ENCODE measurements around the gene KCNT1. TPM values are rescaled to one million over a fixed set of nuclear protein-coding genes. Genes with fewer than 3 reads are reported as not detected.

Gene KCNT1
- total RNA-seq, 2 experiments from 2014 or later: not detected

DNA sequence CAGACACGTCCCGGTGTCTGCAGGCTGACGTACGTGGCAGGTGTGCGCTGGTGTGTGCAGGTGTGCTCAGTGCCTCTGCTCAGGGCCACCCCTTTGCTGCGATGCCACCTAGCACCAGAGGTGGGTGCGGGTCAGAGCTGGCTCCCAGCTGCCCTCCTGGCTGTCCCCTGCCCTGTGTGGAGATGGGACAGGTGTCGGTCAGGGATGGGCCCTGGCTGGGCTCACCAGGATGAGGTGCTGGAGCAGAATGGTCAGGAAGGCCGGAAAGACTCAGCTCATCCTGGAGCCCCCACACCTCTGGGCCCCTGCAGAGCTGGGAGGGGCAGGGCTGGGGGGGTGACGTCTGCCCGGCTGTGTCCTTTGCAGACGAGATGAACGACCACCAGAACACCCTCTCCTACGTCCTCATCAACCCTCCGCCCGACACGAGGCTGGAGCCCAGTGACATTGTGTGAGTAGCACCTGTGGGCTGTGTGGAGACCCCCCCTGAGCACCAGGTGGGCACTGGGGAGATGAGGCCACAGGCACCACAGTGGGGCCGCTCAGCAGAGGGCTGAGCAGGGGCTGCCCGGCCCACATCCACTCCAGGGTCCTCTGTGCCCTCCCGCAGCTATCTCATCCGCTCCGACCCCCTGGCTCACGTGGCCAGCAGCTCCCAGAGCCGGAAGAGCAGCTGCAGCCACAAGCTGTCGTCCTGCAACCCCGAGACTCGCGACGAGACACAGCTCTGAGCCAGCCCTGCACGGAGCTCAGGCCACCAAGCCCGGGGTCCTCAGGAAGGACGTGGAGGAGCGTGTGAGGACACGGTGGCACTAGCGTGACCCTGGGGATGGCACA is 89.7 kb downstream of the KCNT1 start:
- no peaks in the 10 kb centered on the region for H3K36me3 Mint-ChIP-seq (ENCODE audit: low read depth)
- ChIA-PET CTCF (no interaction called here), POLR2A (no interaction called here)

DNA sequence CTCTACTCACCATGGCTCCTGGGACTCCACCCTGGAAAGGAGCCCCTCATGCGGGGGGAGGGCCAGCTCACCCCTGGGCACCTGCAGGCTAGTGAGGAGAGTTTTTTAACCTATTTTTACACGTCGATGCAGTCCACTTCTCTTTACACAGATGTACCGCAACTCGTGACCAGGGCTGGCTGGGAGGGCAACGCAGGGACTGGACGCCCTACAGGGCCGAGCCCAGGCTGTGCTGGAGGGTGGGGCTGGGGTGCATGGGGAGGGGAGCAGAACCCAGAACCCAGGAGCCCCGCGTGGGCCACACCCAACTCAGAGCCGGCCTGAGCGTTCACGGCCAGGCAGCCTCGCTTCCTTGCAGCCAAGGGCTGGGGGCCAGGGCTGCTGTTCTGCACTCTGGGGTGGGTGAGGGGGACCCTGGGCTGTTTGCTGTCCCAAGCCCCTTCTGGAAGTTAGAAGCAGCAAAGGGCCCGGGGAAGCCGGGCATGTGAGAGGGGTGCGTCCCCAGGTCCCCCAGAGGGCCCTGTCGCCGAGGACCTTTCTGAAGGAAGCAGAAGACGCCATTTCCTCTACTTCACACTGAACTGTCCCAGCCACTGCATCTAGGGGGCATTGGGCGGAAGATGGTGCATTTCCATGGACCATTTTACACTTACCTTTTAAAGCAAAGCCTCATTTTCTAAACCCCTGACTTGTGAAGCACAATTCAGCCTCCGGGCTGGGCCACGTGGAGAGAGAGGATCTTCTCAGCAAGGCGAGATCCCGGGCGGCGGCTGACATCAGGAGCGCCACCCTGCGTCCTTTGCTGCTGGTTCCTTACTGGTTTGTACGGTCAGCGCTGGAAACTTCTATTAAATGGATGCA is 90.5 kb downstream of the KCNT1 start:
- CTCF ChIA-PET: no interaction called here
- no peaks in the 10 kb centered on the region for H3K9me3 Mint-ChIP-seq
- H3K27ac Mint-ChIP-seq: no peak overlapping the region
- no peak for DNase-seq
- POLR2A ChIA-PET: no interaction called here
- no peak overlapping the region for H3K4me3 Mint-ChIP-seq
- H3K4me1 Mint-ChIP-seq (ENCODE audit: low read depth): no peaks in the 10 kb centered on the region
- H3K36me3 Mint-ChIP-seq (ENCODE audit: low read depth): no peaks in the 10 kb centered on the region
- intact Hi-C loops (cut with micrococcal nuclease): no loop called here
- peaks cover under 1% of the 10 kb centered on the region for H3K27me3 Mint-ChIP-seq
- ATAC-seq: no peak
- TF ChIP-seq, protein P1, sequence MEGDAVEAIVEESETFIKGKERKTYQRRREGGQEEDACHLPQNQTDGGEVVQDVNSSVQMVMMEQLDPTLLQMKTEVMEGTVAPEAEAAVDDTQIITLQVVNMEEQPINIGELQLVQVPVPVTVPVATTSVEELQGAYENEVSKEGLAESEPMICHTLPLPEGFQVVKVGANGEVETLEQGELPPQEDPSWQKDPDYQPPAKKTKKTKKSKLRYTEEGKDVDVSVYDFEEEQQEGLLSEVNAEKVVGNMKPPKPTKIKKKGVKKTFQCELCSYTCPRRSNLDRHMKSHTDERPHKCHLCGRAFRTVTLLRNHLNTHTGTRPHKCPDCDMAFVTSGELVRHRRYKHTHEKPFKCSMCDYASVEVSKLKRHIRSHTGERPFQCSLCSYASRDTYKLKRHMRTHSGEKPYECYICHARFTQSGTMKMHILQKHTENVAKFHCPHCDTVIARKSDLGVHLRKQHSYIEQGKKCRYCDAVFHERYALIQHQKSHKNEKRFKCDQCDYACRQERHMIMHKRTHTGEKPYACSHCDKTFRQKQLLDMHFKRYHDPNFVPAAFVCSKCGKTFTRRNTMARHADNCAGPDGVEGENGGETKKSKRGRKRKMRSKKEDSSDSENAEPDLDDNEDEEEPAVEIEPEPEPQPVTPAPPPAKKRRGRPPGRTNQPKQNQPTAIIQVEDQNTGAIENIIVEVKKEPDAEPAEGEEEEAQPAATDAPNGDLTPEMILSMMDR (IDR thresholded peaks at IDR 0.05): no peak

More for the DNA sequence above, 89.7 kb downstream of the KCNT1 start:
- H3K27me3 Mint-ChIP-seq: no peaks in the 10 kb centered on the region
- no peak for ATAC-seq
- H3K4me3 Mint-ChIP-seq: no peak overlapping the region
- no peak overlapping the region for H3K27ac Mint-ChIP-seq
- H3K4me1 Mint-ChIP-seq (ENCODE audit: low read depth): no peaks in the 10 kb centered on the region
- intact Hi-C loops (cut with micrococcal nuclease): no loop called here
- H3K9me3 Mint-ChIP-seq: no peaks in the 10 kb centered on the region
- TF ChIP-seq, protein P1 (IDR thresholded peaks at IDR 0.05): no peak
- DNase-seq: no peak

DNA sequence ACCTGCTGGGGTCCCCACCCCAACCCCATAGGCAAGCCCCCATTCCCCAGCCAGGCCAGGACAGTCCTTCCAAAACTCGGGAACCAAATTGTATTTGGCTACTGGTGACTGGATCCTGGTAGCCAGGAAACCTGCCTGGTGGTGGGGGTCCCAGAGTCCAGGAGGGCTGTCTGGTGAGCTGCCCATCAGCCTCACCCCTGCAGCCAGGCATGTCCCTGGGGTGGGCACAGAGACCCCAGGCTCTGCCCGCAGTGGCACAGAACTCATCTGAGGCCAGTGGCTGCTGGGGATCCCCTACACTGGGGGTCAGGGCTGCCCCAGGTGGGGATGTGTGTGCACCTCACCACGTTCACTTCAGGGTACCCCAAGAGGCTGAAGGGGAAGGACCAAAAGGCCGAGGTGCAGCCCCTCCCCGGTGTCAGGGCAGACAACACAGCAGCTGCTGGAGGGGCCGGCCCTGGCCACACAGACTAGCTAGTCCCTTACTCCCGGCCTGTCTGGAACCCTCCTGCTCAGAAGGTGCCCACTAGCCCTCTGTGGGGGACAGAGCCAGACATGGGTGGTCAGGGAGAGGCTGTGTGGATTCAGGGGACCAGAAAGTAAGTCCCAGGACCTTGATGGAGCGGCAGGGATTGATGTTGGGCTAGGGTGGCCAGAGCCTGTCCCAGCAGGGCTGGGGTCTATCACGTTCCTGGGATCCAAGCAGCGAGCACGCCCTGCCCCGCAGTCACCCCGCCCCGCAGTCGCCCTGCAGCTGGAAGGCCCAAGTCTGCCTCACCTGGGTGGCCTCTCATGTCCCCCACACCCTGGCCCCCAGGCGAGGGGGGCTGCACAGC is 91.5 kb downstream of the KCNT1 start:
- POLR2A ChIA-PET: no interaction called here
- CTCF ChIA-PET: no interaction called here
- ATAC-seq: no peak
- TF ChIP-seq, protein P1 (IDR thresholded peaks at IDR 0.05): no peak
- intact Hi-C loops (cut with micrococcal nuclease): no loop called here
- DNase-seq: no peak
- Mint-ChIP-seq H3K4me3 (no peak overlapping the region), H3K9me3 (no peaks in the 10 kb centered on the region), H3K27me3 (peaks cover 4% of the 10 kb centered on the region), H3K27ac (no peak overlapping the region), H3K4me1 (ENCODE audit: low read depth) (no peaks in the 10 kb centered on the region), H3K36me3 (ENCODE audit: low read depth) (no peaks in the 10 kb centered on the region)

DNA sequence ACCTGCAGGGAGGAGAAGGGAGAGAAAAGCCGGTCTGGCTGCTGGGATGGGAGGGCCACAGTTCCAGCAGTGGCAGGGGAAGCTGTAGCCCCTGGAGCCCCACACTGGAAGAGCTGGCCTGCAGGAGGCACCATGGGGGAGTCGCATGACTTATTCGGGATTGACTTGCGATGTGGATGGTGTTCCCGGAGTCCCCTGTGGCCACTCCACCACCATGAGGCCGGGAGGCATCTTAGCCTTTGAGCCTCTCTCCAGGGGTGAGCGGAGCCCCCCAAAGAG is 92.0 kb downstream of the KCNT1 start:
- Mint-ChIP-seq H3K27ac (no peak overlapping the region), H3K9me3 (no peaks in the 10 kb centered on the region), H3K27me3 (peaks cover 4% of the 10 kb centered on the region), H3K36me3 (ENCODE audit: low read depth) (no peaks in the 10 kb centered on the region), H3K4me3 (no peak overlapping the region), H3K4me1 (ENCODE audit: low read depth) (no peaks in the 10 kb centered on the region)
- intact Hi-C loops (cut with micrococcal nuclease): no loop called here
- ChIA-PET CTCF (no interaction called here), POLR2A (no interaction called here)
- DNase-seq: no peak
- ATAC-seq: no peak
- TF ChIP-seq, protein P1 (IDR thresholded peaks at IDR 0.05): no peak
